HCT116 (cell line): ENCODE measurements around the gene ZFP36. TPM values are rescaled to one million over a fixed set of nuclear protein-coding genes. Genes with fewer than 3 reads are reported as not detected.

Experiments used
- ATAC-seq: fragments of 200-7000 bp; cut with Tn5 transposase; 2 replicates; pipeline ENCODE4 v1.9.1; 2020; ENCODE audit warnings: mild to moderate bottlenecking, moderate library complexity
- BruUV-seq: library from RNA; stranded (reverse); fragments of 400-500 nt; replicated peaks from 2 replicates; lab custom pipeline; 2021; lab: Mats Ljungman, UMichigan
- CTCF ChIA-PET: fragments of 300-600 bp; sonication (Branson Sonifier 250); formaldehyde crosslinking; loops from one replicate; lab custom pipeline; 2021; ENCODE audit warnings: antibody characterized with exemption; lab: Charles Lee
- POLR2A ChIA-PET: fragments of 300-600, 350-600 bp; sonication (Branson Sonifier 250); formaldehyde crosslinking; loops from one replicate; lab custom pipeline; 2021; ENCODE audit warnings: antibody characterized with exemption; lab: Charles Lee
- RAD21 ChIA-PET, 2 experiments: fragments of 300-600 bp; sonication (Branson Sonifier 250); formaldehyde crosslinking; loops; one replicate each; lab custom pipeline; 2023; ENCODE audit warnings: low total read pairs in 2 of 2; ENCODE audit not compliant: uncharacterized antibody in 2 of 2, unreplicated experiment in 2 of 2, low non-redundant PET in 1 of 2; lab: Charles Lee
- DNase-seq: peaks from one replicate; pipeline ENCODE4 v3.0.0-alpha.2; 2010; ENCODE audit warnings: low read depth, low spot score
- H2AFZ ChIP-seq: fragments of 200-600 bp; shearing (Covaris generic), sonication (generic); 2 replicates; pipeline ENCODE4 v1.6.1; 2017; ENCODE audit warnings: low read depth, mixed run types, mixed read lengths, antibody characterized with exemption, low read length; ENCODE audit not compliant: poor library complexity, severe bottlenecking
- H3K27ac ChIP-seq: 2 replicates; pipeline ENCODE4 v1.5.1; 2012; ENCODE audit warnings: low read depth, low read length
- H3K27me3 ChIP-seq: fragments of 200-600 bp; sonication (generic); 2 replicates; pipeline ENCODE4 v1.6.1; 2016; ENCODE audit warnings: mixed run types, low read length, mixed read lengths; ENCODE audit not compliant: insufficient read depth
- H3K36me3 ChIP-seq, 2 experiments: fragments of 200-500 bp in 1 of 2; fragments of 200-600 bp in 1 of 2; sonication (Bioruptor generic) in 1 of 2; sonication (generic) in 1 of 2; 2 replicates each; pipeline versions ENCODE4 v1.5.1 to v1.6.1; 2014 to 2016; ENCODE audit warnings: low read length in 2 of 2, inconsistent platforms in 1 of 2, mixed read lengths in 1 of 2, mixed run types in 1 of 2; ENCODE audit not compliant: insufficient read depth in 2 of 2, control insufficient read depth in 1 of 2
- H3K4me1 ChIP-seq, 2 experiments: fragments of 200-600 bp in 1 of 2; sonication (generic) in 1 of 2; 2 replicates each; pipeline versions ENCODE4 v1.5.1 to v1.6.1; 2012 to 2017; ENCODE audit warnings: low read length in 2 of 2, inconsistent platforms in 1 of 2, mild to moderate bottlenecking in 1 of 2, mixed read lengths in 1 of 2, mixed run types in 1 of 2, moderate library complexity in 1 of 2; ENCODE audit not compliant: insufficient read depth in 2 of 2, control insufficient read depth in 1 of 2
- H3K4me2 ChIP-seq: fragments of 200-600 bp; sonication (generic); 2 replicates; pipeline ENCODE4 v1.6.1; 2017; ENCODE audit warnings: mixed run types, low read length, mixed read lengths
- H3K4me3 ChIP-seq, 2 experiments: fragments of 200-600 bp in 1 of 2; sonication (generic) in 1 of 2; replicated peaks in 1 of 2; 2 replicates each; pipeline ENCODE4 v1.5.1; 2011 to 2016; ENCODE audit warnings: low read length in 2 of 2, control low read depth in 1 of 2, low read depth in 1 of 2, mild to moderate bottlenecking in 1 of 2, mixed read lengths in 1 of 2, mixed run types in 1 of 2
- H3K79me2 ChIP-seq: fragments of 200-600 bp; sonication (generic); 2 replicates; pipeline ENCODE4 v1.6.1; 2017; ENCODE audit warnings: mild to moderate bottlenecking, mixed run types, low read length, moderate library complexity, mixed read lengths; ENCODE audit not compliant: insufficient read depth
- H3K9ac ChIP-seq: fragments of 200-600 bp; sonication (generic); 2 replicates; pipeline ENCODE4 v1.6.1; 2016; ENCODE audit warnings: low read length, mixed read lengths
- H3K9me2 ChIP-seq: fragments of 200-600 bp; sonication (generic), shearing (Covaris generic); 2 replicates; pipeline ENCODE4 v1.6.1; 2017; ENCODE audit warnings: mixed run types, mild to moderate bottlenecking, moderate library complexity; ENCODE audit not compliant: insufficient read depth
- H3K9me3 ChIP-seq, 2 experiments: fragments of 200-500 bp in 1 of 2; fragments of 200-600 bp in 1 of 2; sonication (Bioruptor generic) in 1 of 2; sonication (generic) in 1 of 2; 2 replicates each; pipeline ENCODE4 v1.6.1; 2014 to 2017; ENCODE audit warnings: low read length in 2 of 2, mixed read lengths in 2 of 2, inconsistent platforms in 1 of 2, low read depth in 1 of 2, mild to moderate bottlenecking in 1 of 2, mixed run types in 1 of 2, moderate library complexity in 1 of 2; ENCODE audit not compliant: control insufficient read depth in 1 of 2, insufficient read depth in 1 of 2
- H4K20me1 ChIP-seq: fragments of 200-600 bp; sonication (generic), shearing (Covaris generic); 2 replicates; pipeline ENCODE4 v1.6.1; 2017; ENCODE audit warnings: mixed run types, mild to moderate bottlenecking, moderate library complexity; ENCODE audit not compliant: insufficient read depth
- CEBPB ChIP-seq: IDR thresholded peaks from 2 replicates; pipeline ENCODE4 v1.6.1; 2012; ENCODE audit warnings: low read depth
- CTCF ChIP-seq, 3 experiments: fragments of 200-600 bp in 1 of 3; sonication (generic) in 1 of 3; IDR thresholded peaks in 2 of 3; conservative IDR thresholded peaks in 1 of 3; 2 replicates each; pipeline ENCODE4 v1.5.1; 2012 to 2017; ENCODE audit warnings: low read depth in 2 of 3, low read length in 2 of 3, antibody characterized with exemption in 1 of 3, borderline replicate concordance in 1 of 3, control low read depth in 1 of 3, mild to moderate bottlenecking in 1 of 3, mixed read lengths in 1 of 3, mixed run types in 1 of 3, moderate library complexity in 1 of 3; ENCODE audit not compliant: insufficient read depth in 1 of 3
- EGR1 ChIP-seq: IDR thresholded peaks from 2 replicates; pipeline ENCODE4 v1.6.1; 2012; ENCODE audit warnings: low read depth
- EZH2 ChIP-seq: fragments of 200-600 bp; sonication (generic); IDR thresholded peaks from 2 replicates; pipeline ENCODE4 v1.6.1; 2017; ENCODE audit warnings: antibody characterized with exemption, mixed run types
- JUND ChIP-seq: IDR thresholded peaks from 2 replicates; pipeline ENCODE4 v1.6.1; 2012
- MAX ChIP-seq: IDR thresholded peaks from 2 replicates; pipeline ENCODE4 v1.6.1; 2012
- POLR2AphosphoS5 ChIP-seq: IDR thresholded peaks from 2 replicates; pipeline ENCODE4 v1.6.1; 2011; ENCODE audit warnings: mild to moderate bottlenecking, low read depth, low read length, moderate library complexity
- RAD21 ChIP-seq: IDR thresholded peaks from 2 replicates; pipeline ENCODE4 v1.6.1; 2012; ENCODE audit warnings: low read depth, mild to moderate bottlenecking
- SP1 ChIP-seq: IDR thresholded peaks from 2 replicates; pipeline ENCODE4 v1.6.1; 2012; ENCODE audit warnings: low read depth
- SRF ChIP-seq: IDR thresholded peaks from 2 replicates; pipeline ENCODE4 v1.6.1; 2012; ENCODE audit warnings: low read depth
- YY1 ChIP-seq: IDR thresholded peaks from 2 replicates; pipeline ENCODE4 v1.6.1; 2011; ENCODE audit warnings: low read length, low read depth, moderate library complexity, mild to moderate bottlenecking; ENCODE audit not compliant: insufficient replicate concordance; ENCODE audit errors: extremely low read depth
- intact Hi-C: fragments of 100-400 bp; cut with micrococcal nuclease; formaldehyde crosslinking; loops from 2 replicates; pipeline ENCODE4 v1.10.0; 2022
- total RNA-seq: library from RNA; stranded (reverse); gene quantifications from one replicate; pipeline ENCODE4 v1.2.1, GENCODE V29; 2021; ENCODE audit not compliant: unreplicated experiment

Gene ZFP36
- total RNA-seq, 1 experiment from 2014 or later: 131 TPM

GRCh38 chr19:39445196-39446111 is 38.8 kb downstream of the ZFP36 start, which contains the start of gene SUPT5H (continued):
- TF ChIP-seq MAX (peak; percentile 98), YY1 (peak; percentile 98), POLR2AphosphoS5 (peak; percentile 91), EZH2 (no peak), EGR1 (peak; percentile 89)

GRCh38 chr19:39446365-39447084 is 39.9 kb downstream of the ZFP36 start:
- Histone ChIP-seq H3K27ac (no peak overlapping the region), H3K9me2 (no peaks in the 10 kb centered on the region), H3K9ac (peak overlapping the region; percentile 86), H3K4me3 (peak overlapping the region; percentile 74 to 100), H4K20me1 (no peaks in the 10 kb centered on the region; the same call in 1 of the 2 replicates), H3K4me2 (peak overlapping the region; percentile 78), H3K9me3 (no peaks in the 10 kb centered on the region; a peak in 1 of 4 replicates), H3K4me1 (peaks cover 6 to 28% of the 10 kb centered on the region in 2 experiments), H3K27me3 (no peaks in the 10 kb centered on the region), H2AFZ (no peak overlapping the region), H3K36me3 (peaks cover 2 to 9% of the 10 kb centered on the region in 2 experiments; a peak in 2 of 4 replicates), H3K79me2 (peaks cover 71% of the 10 kb centered on the region)
- TF ChIP-seq CTCF (IDR thresholded peaks at IDR 0.05 in 2 of 3, conservative IDR thresholded peaks at IDR 0.05 in 1 of 3; ENCODE audit: borderline replicate concordance in 1 of 3, insufficient read depth in 1 of 3, low read depth in 2 of 3, low read length in 2 of 3) (no peak), RAD21 (no peak), SP1 (no peak), POLR2AphosphoS5 (no peak), SRF (no peak), JUND (no peak), CEBPB (no peak)
- RAD21 ChIA-PET: no interaction called here
- intact Hi-C loops: no loop called here
- no TSS peak for BruUV-seq
- no peak for ATAC-seq
- POLR2A ChIA-PET: interaction anchor here (0.8 to 1.5 kb wide), 4 partner anchors 11 to 56 kb away, joined by 3 to 6 read pairs (median 5); partner anchors contain the start of genes MED29, PAF1 and RPS16
- CTCF ChIA-PET: no interaction called here
- no peak for DNase-seq
